Peyer's patch (tissue), 4 donors: ENCODE results near the gene CNN2. TPM values are rescaled to one million over a fixed set of nuclear protein-coding genes. Genes with fewer than 3 reads are reported as not detected.

Experiments used
- DNase-seq, 3 donors: peaks; one replicate each; pipeline ENCODE4 v3.0.0-alpha.2; 2017 to 2019
- H3K27ac ChIP-seq, 4 donors: fragments of 200-600 bp; sonication (generic); one replicate each; pipeline ENCODE4 v1.5.1; 2016 to 2019
- H3K27me3 ChIP-seq, 2 donors: fragments of 200-600 bp; sonication (generic); one replicate each; pipeline ENCODE4 v1.5.1; 2019
- H3K36me3 ChIP-seq, 3 donors: fragments of 200-600 bp; sonication (generic); one replicate each; pipeline ENCODE4 v1.5.1; 2016 to 2019
- H3K4me1 ChIP-seq, 4 donors: fragments of 200-600 bp; sonication (generic); one replicate each; pipeline ENCODE4 v1.5.1; 2016 to 2019
- H3K4me3 ChIP-seq, 4 donors: fragments of 200-600 bp; sonication (generic); 1 replicate in 3 of 4; 2 replicates in 1 of 4; pipeline ENCODE4 v1.5.1; 2016 to 2019; ENCODE audit warnings: mild to moderate bottlenecking in 1 of 4
- H3K9me3 ChIP-seq, 4 donors: fragments of 200-600 bp; sonication (generic); one replicate each; pipeline ENCODE4 v1.5.1; 2016 to 2019; ENCODE audit warnings: mild to moderate bottlenecking in 1 of 4
- POLR2A ChIP-seq, 2 donors: fragments of 450-650 bp; IDR thresholded peaks; one replicate each; pipeline ENCODE4 v1.5.1; 2017; ENCODE audit warnings: antibody characterized with exemption in 2 of 2, mild to moderate bottlenecking in 2 of 2, moderate library complexity in 2 of 2
- total RNA-seq, 4 donors: library from RNA; depleted of rRNA; stranded (reverse); fragments of >200 nt; gene quantifications; one replicate each; pipeline ENCODE4 v1.1.0, GENCODE V29; 2016
- TF ChIP-seq, protein P1 (sequence below), 6 experiments: fragments of 450-650 bp in 4 of 6; fragments of 200-600 bp in 2 of 6; sonication (generic) in 1 of 6; IDR thresholded peaks; one replicate each; pipeline ENCODE4 v1.5.1; 2017 to 2019; ENCODE audit warnings: antibody characterized with exemption in 6 of 6, mild to moderate bottlenecking in 3 of 6, moderate library complexity in 1 of 6

The CNN2 gene
- total RNA-seq, 4 donors from 2014 or later, result 20.6 to 47.0 (median 22.6) TPM

DNA sequence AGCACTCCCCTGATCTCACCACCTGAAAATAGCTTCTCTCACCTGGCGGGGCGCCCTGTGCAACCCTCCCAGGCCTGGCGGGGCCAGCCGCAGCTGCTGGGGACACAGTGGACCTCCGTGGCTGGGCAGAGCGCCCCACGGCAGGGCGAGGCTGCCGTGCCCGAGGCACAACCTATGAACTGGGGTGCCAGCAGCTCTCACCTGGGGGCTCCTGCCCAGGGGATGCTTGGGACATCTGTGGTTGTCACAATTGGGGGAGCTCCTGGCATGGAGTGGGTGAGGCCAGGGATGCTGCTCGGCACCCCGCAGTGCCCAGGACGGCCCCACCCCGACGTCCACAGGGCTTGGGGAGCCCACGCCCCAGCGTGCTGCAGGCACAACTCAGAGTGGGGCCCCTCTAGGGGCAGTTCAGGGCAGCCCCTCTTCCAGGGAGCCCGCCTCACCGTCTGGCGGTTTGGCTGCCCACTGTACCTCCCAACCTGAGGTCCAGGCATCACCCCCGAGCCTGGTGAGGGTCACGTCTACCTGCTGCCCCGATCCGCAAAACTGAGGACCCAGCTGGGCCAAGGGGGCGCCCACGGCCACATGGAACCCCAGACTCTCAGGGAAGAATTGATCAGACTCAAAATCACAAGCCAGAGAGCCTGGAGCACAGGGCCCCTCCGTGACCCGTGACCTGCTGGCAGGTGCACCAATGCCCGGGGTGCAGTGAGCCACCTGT, 11.2 kb upstream of the CNN2 start:
- TF ChIP-seq, protein P1, sequence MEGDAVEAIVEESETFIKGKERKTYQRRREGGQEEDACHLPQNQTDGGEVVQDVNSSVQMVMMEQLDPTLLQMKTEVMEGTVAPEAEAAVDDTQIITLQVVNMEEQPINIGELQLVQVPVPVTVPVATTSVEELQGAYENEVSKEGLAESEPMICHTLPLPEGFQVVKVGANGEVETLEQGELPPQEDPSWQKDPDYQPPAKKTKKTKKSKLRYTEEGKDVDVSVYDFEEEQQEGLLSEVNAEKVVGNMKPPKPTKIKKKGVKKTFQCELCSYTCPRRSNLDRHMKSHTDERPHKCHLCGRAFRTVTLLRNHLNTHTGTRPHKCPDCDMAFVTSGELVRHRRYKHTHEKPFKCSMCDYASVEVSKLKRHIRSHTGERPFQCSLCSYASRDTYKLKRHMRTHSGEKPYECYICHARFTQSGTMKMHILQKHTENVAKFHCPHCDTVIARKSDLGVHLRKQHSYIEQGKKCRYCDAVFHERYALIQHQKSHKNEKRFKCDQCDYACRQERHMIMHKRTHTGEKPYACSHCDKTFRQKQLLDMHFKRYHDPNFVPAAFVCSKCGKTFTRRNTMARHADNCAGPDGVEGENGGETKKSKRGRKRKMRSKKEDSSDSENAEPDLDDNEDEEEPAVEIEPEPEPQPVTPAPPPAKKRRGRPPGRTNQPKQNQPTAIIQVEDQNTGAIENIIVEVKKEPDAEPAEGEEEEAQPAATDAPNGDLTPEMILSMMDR (IDR thresholded peaks at IDR 0.05), result no peak
- no peak for TF ChIP-seq POLR2A (IDR thresholded peaks at IDR 0.05)
- peaks cover 16 to 55% (median 45%) of the 10 kb centered on the region in 4 donors for H3K4me1 ChIP-seq
- H3K9me3 ChIP-seq, result no peaks in the 10 kb centered on the region
- no peaks in the 10 kb centered on the region for H3K27me3 ChIP-seq
- H3K36me3 ChIP-seq, result peaks cover 0 to 55% (median 0%) of the 10 kb centered on the region in 3 donors
- no peak overlapping the region for H3K27ac ChIP-seq
- DNase-seq, result no peak
- no peak overlapping the region for H3K4me3 ChIP-seq

DNA sequence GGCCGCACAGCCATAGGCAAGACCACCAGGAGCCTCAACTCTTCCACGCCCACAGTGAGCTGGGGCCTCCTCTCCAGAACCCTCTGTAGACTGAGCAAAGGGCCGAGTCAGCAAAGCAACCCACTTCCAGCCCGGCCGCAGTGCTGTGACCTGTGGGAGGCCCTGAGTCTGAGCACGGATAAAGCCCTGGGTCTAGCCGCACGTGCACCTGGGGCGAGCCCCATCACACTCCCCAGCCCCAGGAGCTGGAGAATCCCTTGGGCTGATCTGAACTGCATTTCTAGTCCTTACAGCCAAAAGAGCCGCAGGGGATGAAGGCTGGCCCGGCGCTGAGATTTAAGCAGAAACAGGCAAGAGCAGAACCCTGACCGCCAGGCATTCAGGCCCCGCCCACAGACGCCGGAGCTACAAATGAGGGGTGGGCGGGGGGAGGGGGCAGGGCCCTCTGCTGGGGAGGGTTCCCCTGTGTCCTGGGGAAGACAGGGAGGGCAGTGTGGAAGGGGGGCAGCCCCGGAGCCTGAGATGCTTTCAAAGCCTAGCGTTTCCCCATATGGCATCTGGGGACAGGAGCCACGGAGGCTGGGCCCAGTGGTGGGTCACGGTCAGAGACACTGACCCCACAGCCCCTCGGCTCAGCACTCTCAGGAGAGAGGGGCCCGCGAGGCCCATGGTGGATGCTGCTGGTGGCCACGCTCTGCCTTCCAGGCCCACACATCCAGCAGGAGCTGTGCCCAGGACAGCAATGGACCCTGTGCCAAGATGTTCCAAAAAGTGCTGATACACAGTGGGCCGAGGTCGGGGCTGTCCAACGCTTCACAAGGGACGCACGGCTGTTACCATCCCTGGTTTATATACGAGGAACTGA, 10.4 kb upstream of the CNN2 start:
- Histone ChIP-seq H3K36me3 (peaks cover 0 to 47% (median 0%) of the 10 kb centered on the region in 3 donors), H3K4me1 (peaks cover 16 to 55% (median 45%) of the 10 kb centered on the region in 4 donors), H3K4me3 (no peak overlapping the region)

DNA sequence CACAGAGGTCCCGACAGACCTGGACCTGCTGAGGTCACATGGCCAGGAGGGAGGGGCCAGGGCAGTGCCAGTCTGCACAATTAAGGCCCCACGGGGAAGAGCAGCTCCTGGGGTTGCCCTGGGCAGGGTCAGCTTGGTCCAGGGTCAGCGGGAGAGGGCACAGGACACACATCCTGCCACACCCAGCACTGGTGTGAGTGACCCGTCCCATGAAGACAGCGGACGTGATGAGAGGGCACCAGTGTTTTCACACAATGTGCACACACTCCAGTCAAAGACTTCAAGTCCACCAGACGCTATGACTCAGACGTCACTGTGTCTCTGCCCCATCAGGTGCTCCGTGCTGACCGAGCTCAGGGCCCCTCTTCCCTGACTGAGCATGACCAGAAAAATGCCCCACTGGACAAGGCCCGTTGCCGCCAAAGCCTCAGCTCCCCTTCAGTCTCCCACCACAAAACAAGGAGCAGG, 9.7 kb upstream of the CNN2 start:
- Histone ChIP-seq H3K4me3 (peak overlapping the region in 2 of 4 donors; percentile 7 to 31), H3K27me3 (no peaks in the 10 kb centered on the region), H3K9me3 (no peaks in the 10 kb centered on the region), H3K36me3 (peaks cover 0 to 41% (median 0%) of the 10 kb centered on the region in 3 donors), H3K27ac (peak overlapping the region; percentile 51 to 82 (median 66)), H3K4me1 (peaks cover 16 to 56% (median 45%) of the 10 kb centered on the region in 4 donors)
- DNase-seq, result peak in 2 of 3 donors; percentile 67 to 78
- TF ChIP-seq POLR2A (IDR thresholded peaks at IDR 0.05), result no peak
- TF ChIP-seq, protein P1 (IDR thresholded peaks at IDR 0.05), result no peak

More for the DNA sequence above, 10.4 kb upstream of the CNN2 start:
- Histone ChIP-seq H3K9me3 (no peaks in the 10 kb centered on the region), H3K27me3 (no peaks in the 10 kb centered on the region), H3K27ac (peak overlapping the region in 3 of 4 donors; percentile 51 to 82 (median 79))
- TF ChIP-seq, protein P1 (IDR thresholded peaks at IDR 0.05), result no peak
- no peak for TF ChIP-seq POLR2A (IDR thresholded peaks at IDR 0.05)
- DNase-seq, result peak in 1 of 3 donors; percentile 66

DNA sequence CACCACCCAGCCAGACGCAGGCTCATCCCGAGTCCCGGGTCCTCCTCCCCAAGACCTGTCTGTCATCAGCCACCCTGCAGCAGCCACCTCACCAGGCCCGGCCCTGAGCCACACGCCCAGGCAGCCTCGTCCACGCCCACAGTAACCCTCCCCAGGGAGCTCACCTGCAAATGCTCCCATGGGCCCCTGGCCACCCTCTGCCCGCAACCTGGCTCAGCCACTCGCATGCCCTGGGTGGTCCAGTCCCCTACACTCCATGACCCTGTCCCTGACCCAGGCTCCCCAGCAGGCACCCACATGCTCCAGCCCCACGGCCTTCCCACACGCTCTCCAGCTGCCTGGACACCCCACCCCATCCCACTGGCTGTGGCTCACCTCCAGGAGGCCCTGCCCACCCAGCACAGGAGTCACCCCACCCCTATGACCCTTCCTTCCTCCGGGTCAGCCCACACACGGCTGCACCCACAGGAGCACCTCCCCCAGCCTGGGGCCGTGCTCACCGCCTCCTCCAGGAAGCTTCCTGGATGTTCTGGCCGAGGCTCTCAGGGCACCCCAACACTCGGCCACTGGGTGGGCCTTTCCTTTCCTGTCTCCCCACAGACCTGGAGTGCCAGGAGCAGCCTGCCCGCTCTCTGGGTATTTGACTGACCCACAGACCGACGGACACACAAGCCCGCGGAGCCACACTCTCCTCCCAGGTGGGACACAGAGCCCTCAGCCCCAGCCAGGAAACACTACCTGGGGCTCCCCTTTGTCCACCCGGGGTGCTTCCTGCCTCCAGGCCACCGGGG, 9.1 kb upstream of the CNN2 start:
- H3K27me3 ChIP-seq, result no peaks in the 10 kb centered on the region
- H3K9me3 ChIP-seq, result no peaks in the 10 kb centered on the region
- H3K36me3 ChIP-seq, result peaks cover 0 to 34% (median 0%) of the 10 kb centered on the region in 3 donors
- H3K4me1 ChIP-seq, result peaks cover 16 to 60% (median 45%) of the 10 kb centered on the region in 4 donors
- DNase-seq, result peak in 2 of 3 donors; percentile 80 to 83
- peak overlapping the region; percentile 51 to 82 (median 66) for H3K27ac ChIP-seq
- TF ChIP-seq, protein P1 (IDR thresholded peaks at IDR 0.05), result no peak
- TF ChIP-seq POLR2A (IDR thresholded peaks at IDR 0.05), result no peak
- H3K4me3 ChIP-seq, result peak overlapping the region in 3 of 4 donors; percentile 7 to 31 (median 10)

DNA sequence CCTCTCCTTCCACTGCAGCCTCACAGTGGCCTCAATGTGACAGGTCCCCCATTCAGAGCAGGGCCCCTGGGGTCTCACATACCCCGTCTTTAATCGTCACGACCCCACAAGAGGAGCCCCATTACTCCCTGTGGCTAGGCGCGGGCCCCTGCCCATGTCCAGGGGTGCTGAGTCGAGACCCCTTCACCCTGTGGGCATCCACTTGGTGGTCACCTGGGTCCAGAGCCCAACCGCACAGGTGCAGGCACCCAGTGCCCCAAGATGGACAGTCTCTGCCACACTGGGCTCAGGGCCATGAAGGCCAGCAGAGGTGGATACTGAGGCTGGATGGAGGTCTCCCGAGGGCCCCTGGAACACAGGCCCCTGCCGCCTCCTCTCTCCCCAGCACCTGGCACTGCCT, 8.5 kb upstream of the CNN2 start:
- H3K36me3 ChIP-seq, result peaks cover 0 to 28% (median 0%) of the 10 kb centered on the region in 3 donors
- DNase-seq, result no peak
- peaks cover 16 to 60% (median 45%) of the 10 kb centered on the region in 4 donors for H3K4me1 ChIP-seq
- peak overlapping the region; percentile 25 to 82 (median 65) for H3K27ac ChIP-seq
- H3K9me3 ChIP-seq, result no peaks in the 10 kb centered on the region
- H3K4me3 ChIP-seq, result peak overlapping the region in 3 of 4 donors; percentile 7 to 31 (median 10)
- H3K27me3 ChIP-seq, result no peaks in the 10 kb centered on the region
- TF ChIP-seq POLR2A (IDR thresholded peaks at IDR 0.05), result no peak
- TF ChIP-seq, protein P1 (IDR thresholded peaks at IDR 0.05), result no peak
